SIG-M5 (cell line): ENCODE data around the gene GRIA1.

ENCODE experiments used
- DNase-seq: peaks from one replicate; lab custom pipeline; 2025; lab: John Stamatoyannopoulos, UW

GRIA1 gene

GRCh38 chr5:153659039-153659736 lies 168.7 kb downstream of the GRIA1 start:
- no peak for DNase-seq

- DNase-seq = no peak
Observed at GRCh38 chr5:153660919-153661318, 170.4 kb downstream of the GRIA1 start.

GRCh38 chr5:153661897-153662296 lies 171.4 kb downstream of the GRIA1 start:
- DNase-seq = no peak

- no peak for DNase-seq
Observed at GRCh38 chr5:153670101-153670500, 179.6 kb downstream of the GRIA1 start.

GRCh38 chr5:153671653-153672346 lies 181.3 kb downstream of the GRIA1 start:
- no peak for DNase-seq

GRCh38 chr5:153672347-153673090 lies 182.0 kb downstream of the GRIA1 start:
- no peak for DNase-seq

- DNase-seq = no peak
Observed at GRCh38 chr5:153674356-153674755, 183.9 kb downstream of the GRIA1 start.

- no peak for DNase-seq
Observed at GRCh38 chr5:153676406-153676805, 185.9 kb downstream of the GRIA1 start.

GRCh38 chr5:153676821-153677220 lies 186.4 kb downstream of the GRIA1 start:
- DNase-seq = no peak

- DNase-seq = no peak
Observed at GRCh38 chr5:153678617-153679329, 188.3 kb downstream of the GRIA1 start.

- DNase-seq = no peak
Observed at GRCh38 chr5:153690236-153690635, 199.8 kb downstream of the GRIA1 start.

- DNase-seq = no peak
Observed at GRCh38 chr5:153696256-153696655, 205.8 kb downstream of the GRIA1 start.

GRCh38 chr5:153699035-153699434 lies 208.6 kb downstream of the GRIA1 start:
- DNase-seq = no peak

GRCh38 chr5:153700940-153701339 lies 210.5 kb downstream of the GRIA1 start:
- no peak for DNase-seq

GRCh38 chr5:153702265-153702664 lies 211.8 kb downstream of the GRIA1 start:
- no peak for DNase-seq

- DNase-seq = no peak
Observed at GRCh38 chr5:153704110-153704509, 213.6 kb downstream of the GRIA1 start.

- DNase-seq = no peak
Observed at GRCh38 chr5:153707626-153708025, 217.2 kb downstream of the GRIA1 start.

- DNase-seq = no peak
Observed at GRCh38 chr5:153711755-153712154, 221.3 kb downstream of the GRIA1 start.

GRCh38 chr5:153712946-153713345 lies 222.5 kb downstream of the GRIA1 start:
- no peak for DNase-seq

GRCh38 chr5:153713943-153714342 lies 223.5 kb downstream of the GRIA1 start:
- no peak for DNase-seq

GRCh38 chr5:153714798-153715197 lies 224.3 kb downstream of the GRIA1 start:
- no peak for DNase-seq

GRCh38 chr5:153717287-153717686 lies 226.8 kb downstream of the GRIA1 start:
- DNase-seq = no peak
